ENCODE data around the gene RHOBTB1.
"Not testable (repeated sequence)": the region's sequence is repeated elsewhere in the genome, so short reads cannot be mapped to it uniquely, and the experiment has no call there.

RHOBTB1 gene

DNA sequence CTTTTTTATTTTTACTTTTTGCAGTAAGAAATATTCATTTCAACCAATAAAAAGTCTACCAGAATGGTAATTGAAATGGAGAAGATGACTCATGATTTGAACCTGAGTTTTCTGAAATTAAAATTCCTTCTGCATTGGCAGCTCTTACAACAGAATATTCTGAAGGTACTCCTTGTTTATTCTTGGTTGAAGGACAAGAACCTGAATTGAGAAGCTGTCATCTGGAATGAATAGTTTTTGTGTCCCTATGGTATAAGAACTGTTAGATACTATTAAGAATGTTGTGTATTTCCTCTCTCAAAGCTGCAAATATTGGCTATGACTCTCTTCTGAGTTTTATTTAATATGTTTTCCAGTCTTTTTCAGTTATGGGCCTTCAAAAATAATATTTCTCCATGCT, 109.6 kb downstream of the RHOBTB1 start:
- TF ChIP-seq, protein P1, sequence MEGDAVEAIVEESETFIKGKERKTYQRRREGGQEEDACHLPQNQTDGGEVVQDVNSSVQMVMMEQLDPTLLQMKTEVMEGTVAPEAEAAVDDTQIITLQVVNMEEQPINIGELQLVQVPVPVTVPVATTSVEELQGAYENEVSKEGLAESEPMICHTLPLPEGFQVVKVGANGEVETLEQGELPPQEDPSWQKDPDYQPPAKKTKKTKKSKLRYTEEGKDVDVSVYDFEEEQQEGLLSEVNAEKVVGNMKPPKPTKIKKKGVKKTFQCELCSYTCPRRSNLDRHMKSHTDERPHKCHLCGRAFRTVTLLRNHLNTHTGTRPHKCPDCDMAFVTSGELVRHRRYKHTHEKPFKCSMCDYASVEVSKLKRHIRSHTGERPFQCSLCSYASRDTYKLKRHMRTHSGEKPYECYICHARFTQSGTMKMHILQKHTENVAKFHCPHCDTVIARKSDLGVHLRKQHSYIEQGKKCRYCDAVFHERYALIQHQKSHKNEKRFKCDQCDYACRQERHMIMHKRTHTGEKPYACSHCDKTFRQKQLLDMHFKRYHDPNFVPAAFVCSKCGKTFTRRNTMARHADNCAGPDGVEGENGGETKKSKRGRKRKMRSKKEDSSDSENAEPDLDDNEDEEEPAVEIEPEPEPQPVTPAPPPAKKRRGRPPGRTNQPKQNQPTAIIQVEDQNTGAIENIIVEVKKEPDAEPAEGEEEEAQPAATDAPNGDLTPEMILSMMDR (IDR thresholded peaks at IDR 0.05; ENCODE audit: low read depth, low read length): no peak
- no peaks in the 10 kb centered on the region for H3K4me1 ChIP-seq
- no peaks in the 10 kb centered on the region for H3K9me3 ChIP-seq
- H3K27me3 ChIP-seq: no peaks in the 10 kb centered on the region
- DNase-seq: no peak
- H3K4me3 ChIP-seq (ENCODE audit: low read depth, low read length): no peak overlapping the region
- no peaks in the 10 kb centered on the region for H3K36me3 ChIP-seq

GRCh38 chr10:60832136-60832535, 111.8 kb downstream of the RHOBTB1 start:
- not testable (repeated sequence) for H3K4me3 ChIP-seq (ENCODE audit: low read depth, low read length)

GRCh38 chr10:60828489-60828852, 115.5 kb downstream of the RHOBTB1 start:
- Histone ChIP-seq H3K27me3 (no peaks in the 10 kb centered on the region), H3K36me3 (no peaks in the 10 kb centered on the region), H3K9me3 (no peaks in the 10 kb centered on the region), H3K4me1 (peaks cover 11% of the 10 kb centered on the region), H3K4me3 (ENCODE audit: low read depth, low read length) (no peak overlapping the region)
- no peak for DNase-seq
- TF ChIP-seq, protein P1 (IDR thresholded peaks at IDR 0.05; ENCODE audit: low read depth, low read length): no peak

More at GRCh38 chr10:60832136-60832535, 111.8 kb downstream of the RHOBTB1 start:
- not testable (repeated sequence) for DNase-seq, H3K9me3 ChIP-seq, H3K36me3 ChIP-seq, H3K27me3 ChIP-seq
- H3K4me1 ChIP-seq: peaks cover 11% of the 10 kb centered on the region

- peaks cover 11% of the 10 kb centered on the region for H3K4me1 ChIP-seq
- H3K36me3 ChIP-seq: no peaks in the 10 kb centered on the region
- H3K9me3 ChIP-seq: no peaks in the 10 kb centered on the region
- TF ChIP-seq, protein P1 (IDR thresholded peaks at IDR 0.05; ENCODE audit: low read depth, low read length): no peak
- no peak overlapping the region for H3K4me3 ChIP-seq (ENCODE audit: low read depth, low read length)
- H3K27me3 ChIP-seq: no peaks in the 10 kb centered on the region
- no peak for DNase-seq
Measured at GRCh38 chr10:60827791-60828488, 116.0 kb downstream of the RHOBTB1 start.

GRCh38 chr10:60825520-60825919, 118.5 kb downstream of the RHOBTB1 start:
- Histone ChIP-seq H3K27me3 (no peaks in the 10 kb centered on the region), H3K36me3 (no peaks in the 10 kb centered on the region), H3K9me3 (no peaks in the 10 kb centered on the region), H3K4me3 (ENCODE audit: low read depth, low read length) (no peak overlapping the region), H3K4me1 (peaks cover 11% of the 10 kb centered on the region)
- TF ChIP-seq, protein P1 (IDR thresholded peaks at IDR 0.05; ENCODE audit: low read depth, low read length): no peak
- no peak for DNase-seq

- DNase-seq: no peak
- Histone ChIP-seq H3K4me1 (peaks cover 7% of the 10 kb centered on the region), H3K9me3 (no peaks in the 10 kb centered on the region), H3K27me3 (no peaks in the 10 kb centered on the region), H3K4me3 (ENCODE audit: low read depth, low read length) (no peak overlapping the region), H3K36me3 (no peaks in the 10 kb centered on the region)
- TF ChIP-seq, protein P1 (IDR thresholded peaks at IDR 0.05; ENCODE audit: low read depth, low read length): no peak
Measured at GRCh38 chr10:60823324-60823723, 120.7 kb downstream of the RHOBTB1 start.

Data from BE2C (cell line).